Measurements from ENCODE around the gene FBXO38. TPM values are rescaled to one million over a fixed set of nuclear protein-coding genes. Genes with fewer than 3 reads are reported as not detected.

Gene FBXO38
- total RNA-seq, 1 experiment from 2014 or later: 36.3 TPM

- Histone ChIP-seq H3K9me3 (ENCODE audit: control insufficient read depth in 1 of 2, insufficient read depth in 1 of 2, low read depth in 1 of 2, low read length in 2 of 2) (no peaks in the 10 kb centered on the region), H3K79me2 (ENCODE audit: insufficient read depth, low read length) (no peaks in the 10 kb centered on the region), H2AFZ (ENCODE audit: low read depth, low read length, poor library complexity, severe bottlenecking) (no peak overlapping the region), H3K4me3 (replicated peaks in 1 of 2; ENCODE audit: low read depth in 1 of 2, low read length in 2 of 2) (no peak overlapping the region), H4K20me1 (ENCODE audit: insufficient read depth) (no peaks in the 10 kb centered on the region), H3K27ac (ENCODE audit: low read depth, low read length) (no peak overlapping the region), H3K9ac (ENCODE audit: low read length) (no peak overlapping the region), H3K9me2 (ENCODE audit: insufficient read depth) (no peaks in the 10 kb centered on the region), H3K4me1 (ENCODE audit: control insufficient read depth in 1 of 2, insufficient read depth in 2 of 2, low read length in 2 of 2) (no peaks in the 10 kb centered on the region), H3K4me2 (ENCODE audit: low read length) (no peak overlapping the region), H3K36me3 (ENCODE audit: control insufficient read depth in 1 of 2, insufficient read depth in 2 of 2, low read length in 2 of 2) (no peaks in the 10 kb centered on the region), H3K27me3 (ENCODE audit: insufficient read depth, low read length) (peaks cover 11% of the 10 kb centered on the region; the same call in 1 of the 2 replicates)
- intact Hi-C loops (cut with micrococcal nuclease): no loop called here
- DNase-seq (ENCODE audit: low read depth, low spot score): no peak
- BruUV-seq (replicated peaks): no TSS peak
- ChIA-PET CTCF (no interaction called here), POLR2A (no interaction called here), RAD21 (ENCODE audit: low non-redundant PET in 1 of 2, low total read pairs in 2 of 2, uncharacterized antibody in 2 of 2, unreplicated experiment in 2 of 2) (no interaction called here)
- no peak for ATAC-seq
- TF ChIP-seq, protein P1, sequence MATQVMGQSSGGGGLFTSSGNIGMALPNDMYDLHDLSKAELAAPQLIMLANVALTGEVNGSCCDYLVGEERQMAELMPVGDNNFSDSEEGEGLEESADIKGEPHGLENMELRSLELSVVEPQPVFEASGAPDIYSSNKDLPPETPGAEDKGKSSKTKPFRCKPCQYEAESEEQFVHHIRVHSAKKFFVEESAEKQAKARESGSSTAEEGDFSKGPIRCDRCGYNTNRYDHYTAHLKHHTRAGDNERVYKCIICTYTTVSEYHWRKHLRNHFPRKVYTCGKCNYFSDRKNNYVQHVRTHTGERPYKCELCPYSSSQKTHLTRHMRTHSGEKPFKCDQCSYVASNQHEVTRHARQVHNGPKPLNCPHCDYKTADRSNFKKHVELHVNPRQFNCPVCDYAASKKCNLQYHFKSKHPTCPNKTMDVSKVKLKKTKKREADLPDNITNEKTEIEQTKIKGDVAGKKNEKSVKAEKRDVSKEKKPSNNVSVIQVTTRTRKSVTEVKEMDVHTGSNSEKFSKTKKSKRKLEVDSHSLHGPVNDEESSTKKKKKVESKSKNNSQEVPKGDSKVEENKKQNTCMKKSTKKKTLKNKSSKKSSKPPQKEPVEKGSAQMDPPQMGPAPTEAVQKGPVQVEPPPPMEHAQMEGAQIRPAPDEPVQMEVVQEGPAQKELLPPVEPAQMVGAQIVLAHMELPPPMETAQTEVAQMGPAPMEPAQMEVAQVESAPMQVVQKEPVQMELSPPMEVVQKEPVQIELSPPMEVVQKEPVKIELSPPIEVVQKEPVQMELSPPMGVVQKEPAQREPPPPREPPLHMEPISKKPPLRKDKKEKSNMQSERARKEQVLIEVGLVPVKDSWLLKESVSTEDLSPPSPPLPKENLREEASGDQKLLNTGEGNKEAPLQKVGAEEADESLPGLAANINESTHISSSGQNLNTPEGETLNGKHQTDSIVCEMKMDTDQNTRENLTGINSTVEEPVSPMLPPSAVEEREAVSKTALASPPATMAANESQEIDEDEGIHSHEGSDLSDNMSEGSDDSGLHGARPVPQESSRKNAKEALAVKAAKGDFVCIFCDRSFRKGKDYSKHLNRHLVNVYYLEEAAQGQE (IDR thresholded peaks at IDR 0.05; ENCODE audit: low read depth): no peak
- TF ChIP-seq JUND (IDR thresholded peaks at IDR 0.05): no peak
- no peak for TF ChIP-seq EZH2 (IDR thresholded peaks at IDR 0.05)
- TF ChIP-seq, protein P2, sequence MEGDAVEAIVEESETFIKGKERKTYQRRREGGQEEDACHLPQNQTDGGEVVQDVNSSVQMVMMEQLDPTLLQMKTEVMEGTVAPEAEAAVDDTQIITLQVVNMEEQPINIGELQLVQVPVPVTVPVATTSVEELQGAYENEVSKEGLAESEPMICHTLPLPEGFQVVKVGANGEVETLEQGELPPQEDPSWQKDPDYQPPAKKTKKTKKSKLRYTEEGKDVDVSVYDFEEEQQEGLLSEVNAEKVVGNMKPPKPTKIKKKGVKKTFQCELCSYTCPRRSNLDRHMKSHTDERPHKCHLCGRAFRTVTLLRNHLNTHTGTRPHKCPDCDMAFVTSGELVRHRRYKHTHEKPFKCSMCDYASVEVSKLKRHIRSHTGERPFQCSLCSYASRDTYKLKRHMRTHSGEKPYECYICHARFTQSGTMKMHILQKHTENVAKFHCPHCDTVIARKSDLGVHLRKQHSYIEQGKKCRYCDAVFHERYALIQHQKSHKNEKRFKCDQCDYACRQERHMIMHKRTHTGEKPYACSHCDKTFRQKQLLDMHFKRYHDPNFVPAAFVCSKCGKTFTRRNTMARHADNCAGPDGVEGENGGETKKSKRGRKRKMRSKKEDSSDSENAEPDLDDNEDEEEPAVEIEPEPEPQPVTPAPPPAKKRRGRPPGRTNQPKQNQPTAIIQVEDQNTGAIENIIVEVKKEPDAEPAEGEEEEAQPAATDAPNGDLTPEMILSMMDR (IDR thresholded peaks at IDR 0.05 in 2 of 3, conservative IDR thresholded peaks at IDR 0.05 in 1 of 3; ENCODE audit: borderline replicate concordance in 1 of 3, insufficient read depth in 1 of 3, low read depth in 2 of 3, low read length in 2 of 3): no peak
- TF ChIP-seq EGR1 (IDR thresholded peaks at IDR 0.05; ENCODE audit: low read depth): no peak
- TF ChIP-seq POLR2A (IDR thresholded peaks at IDR 0.05; ENCODE audit: borderline replicate concordance, extremely low read depth, insufficient read depth, insufficient read length): no peak
- no peak for TF ChIP-seq CEBPB (IDR thresholded peaks at IDR 0.05; ENCODE audit: low read depth)
- no peak for TF ChIP-seq SP1 (IDR thresholded peaks at IDR 0.05; ENCODE audit: low read depth)
Measured at GRCh38 chr5:148471379-148471778, 87.6 kb downstream of the FBXO38 start.

Measured in HCT116 (cell line).